Transverse colon (tissue), 4 donors: ENCODE data around the gene SLC13A3. TPM values are rescaled to one million over a fixed set of nuclear protein-coding genes. Genes with fewer than 3 reads are reported as not detected.

Experiments used
- DNase-seq: peaks from one replicate; pipeline ENCODE4 v3.0.0-alpha.2; 2019
- H3K27ac ChIP-seq, 4 donors: fragments of 200-600 bp; sonication (generic); 2 replicates each; pipeline ENCODE4 v1.5.1; 2016 to 2018; ENCODE audit warnings: inconsistent platforms in 4 of 4
- H3K27me3 ChIP-seq: fragments of 200-600 bp; sonication (generic); 2 replicates; pipeline ENCODE4 v1.5.1; 2017; ENCODE audit warnings: inconsistent platforms
- H3K36me3 ChIP-seq, 4 donors: fragments of 200-600 bp; sonication (generic); 2 replicates each; pipeline ENCODE4 v1.5.1; 2017 to 2019; ENCODE audit warnings: inconsistent platforms in 4 of 4
- H3K4me1 ChIP-seq, 4 donors: fragments of 200-600 bp; sonication (generic); 2 replicates each; pipeline ENCODE4 v1.5.1; 2017 to 2020; ENCODE audit warnings: inconsistent platforms in 4 of 4
- H3K4me3 ChIP-seq, 4 donors: fragments of 200-600 bp; sonication (generic); 1 replicate in 1 of 4; 2 replicates in 3 of 4; pipeline versions ENCODE4 v1.5.1 to v1.6.1; 2017 to 2019; ENCODE audit warnings: inconsistent platforms in 4 of 4
- H3K9me3 ChIP-seq, 2 donors: fragments of 200-600 bp; sonication (generic); 2 replicates each; pipeline ENCODE4 v1.5.1; 2017 to 2019; ENCODE audit warnings: inconsistent platforms in 2 of 2
- EP300 ChIP-seq: sonication (generic); formaldehyde crosslinking; IDR thresholded peaks from one replicate; pipeline ENCODE4 v1.6.1; 2017; ENCODE audit warnings: antibody characterized with exemption, low read depth
- POLR2A ChIP-seq: fragments of 450-650 bp; IDR thresholded peaks from one replicate; pipeline ENCODE4 v1.6.1; 2016; ENCODE audit warnings: antibody characterized with exemption, mild to moderate bottlenecking, moderate library complexity
- POLR2AphosphoS5 ChIP-seq, 3 donors: sonication (generic); formaldehyde crosslinking; IDR thresholded peaks; one replicate each; pipeline ENCODE4 v1.6.1; 2016; ENCODE audit warnings: antibody characterized with exemption in 3 of 3
- WGBS, 2 donors: methylation state at CpG; one replicate each; pipeline ENCODE4 v1.1.5; 2018; ENCODE audit warnings: low coverage in 1 of 2; 5-methylcytosine and 5-hydroxymethylcytosine counted together
- in situ Hi-C, 4 donors: fragments of 200-750 bp; cut with MboI; loops; one replicate each; pipeline versions ENCODE4 v1.15.0 to v1.15.1; 2017; ENCODE audit warnings: low sequenced_read_pairs in 3 of 4, low pct_ligation_motif_present in 1 of 4, low pct_unique_long_range_greater_than_20kb in 1 of 4
- intact Hi-C: fragments of 100-400 bp; cut with DNase I; formaldehyde crosslinking; loops from one replicate; pipeline ENCODE4 v1.15.1; 2023; ENCODE audit warnings: low total_unique reads
- total RNA-seq, 4 donors: library from RNA; depleted of rRNA; stranded (reverse); fragments of >200 nt; gene quantifications; one replicate each; pipeline ENCODE4 v1.1.0, GENCODE V29; 2016
- TF ChIP-seq, protein P1 (sequence below), 5 experiments: fragments of 200-600 bp in 3 of 5; fragments of 450-650 bp in 2 of 5; sonication (generic) in 3 of 5; IDR thresholded peaks; 1 replicate in 2 of 5; 2 replicates in 3 of 5; pipeline ENCODE4 v1.5.1; 2016 to 2017; ENCODE audit warnings: antibody characterized with exemption in 5 of 5, inconsistent platforms in 3 of 5, mild to moderate bottlenecking in 2 of 5, moderate library complexity in 1 of 5

SLC13A3 gene
- total RNA-seq, 4 donors from 2014 or later: 0.14 to 0.48 TPM; not detected in 2

DNA sequence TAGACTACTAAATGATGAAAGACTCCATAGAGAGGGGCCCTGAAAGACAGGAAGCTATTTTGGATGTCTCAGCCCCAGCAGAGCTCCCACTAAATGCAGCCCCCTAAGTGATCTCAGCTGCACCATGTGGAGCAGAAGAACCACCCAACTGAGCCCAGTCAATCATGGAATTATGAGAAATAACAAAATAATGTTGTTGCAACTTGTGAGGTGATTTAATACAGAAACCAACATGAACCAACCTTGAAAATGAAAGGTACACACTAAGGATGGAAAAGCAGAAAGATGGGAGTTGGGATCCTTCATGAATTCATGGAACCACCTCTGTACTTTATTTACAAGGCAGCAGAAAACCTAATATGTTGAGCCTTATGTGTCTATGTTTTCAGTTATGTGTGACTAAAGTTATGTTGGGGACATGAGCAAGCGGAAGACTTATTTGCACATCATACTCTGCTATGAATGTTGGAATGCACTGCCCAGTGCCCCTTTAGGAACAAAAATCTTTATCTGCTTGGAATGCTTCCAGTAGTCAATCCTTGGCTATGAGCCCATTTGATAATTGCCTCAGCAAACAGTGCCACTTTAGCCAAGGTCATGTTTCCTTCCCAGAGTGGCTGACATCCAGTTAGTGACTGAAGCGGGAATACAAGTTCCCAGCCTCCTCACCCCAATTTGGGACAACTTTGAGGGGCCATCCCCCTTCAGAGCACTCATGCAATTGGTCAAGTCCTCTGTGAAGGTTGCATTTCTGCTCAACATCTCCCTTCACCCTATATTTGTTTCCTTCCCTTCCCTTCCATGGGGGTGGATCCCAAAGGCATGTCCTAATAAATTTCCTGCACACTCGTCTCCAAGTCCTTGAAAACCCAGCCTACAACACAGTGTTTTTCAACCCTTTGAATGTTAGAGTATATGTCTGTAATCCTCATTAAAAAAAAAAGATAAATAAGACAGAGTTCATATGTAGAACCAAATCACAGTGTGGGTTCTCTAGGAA, 19.6 kb upstream of the SLC13A3 start:
- Histone ChIP-seq H3K27me3 (no peaks in the 10 kb centered on the region), H3K4me3 (no peak overlapping the region), H3K9me3 (no peaks in the 10 kb centered on the region), H3K27ac (no peak overlapping the region), H3K4me1 (no peaks in the 10 kb centered on the region), H3K36me3 (no peaks in the 10 kb centered on the region)
- no peak for TF ChIP-seq EP300
- TF ChIP-seq POLR2AphosphoS5 (IDR thresholded peaks at IDR 0.05): no peak
- TF ChIP-seq, protein P1, sequence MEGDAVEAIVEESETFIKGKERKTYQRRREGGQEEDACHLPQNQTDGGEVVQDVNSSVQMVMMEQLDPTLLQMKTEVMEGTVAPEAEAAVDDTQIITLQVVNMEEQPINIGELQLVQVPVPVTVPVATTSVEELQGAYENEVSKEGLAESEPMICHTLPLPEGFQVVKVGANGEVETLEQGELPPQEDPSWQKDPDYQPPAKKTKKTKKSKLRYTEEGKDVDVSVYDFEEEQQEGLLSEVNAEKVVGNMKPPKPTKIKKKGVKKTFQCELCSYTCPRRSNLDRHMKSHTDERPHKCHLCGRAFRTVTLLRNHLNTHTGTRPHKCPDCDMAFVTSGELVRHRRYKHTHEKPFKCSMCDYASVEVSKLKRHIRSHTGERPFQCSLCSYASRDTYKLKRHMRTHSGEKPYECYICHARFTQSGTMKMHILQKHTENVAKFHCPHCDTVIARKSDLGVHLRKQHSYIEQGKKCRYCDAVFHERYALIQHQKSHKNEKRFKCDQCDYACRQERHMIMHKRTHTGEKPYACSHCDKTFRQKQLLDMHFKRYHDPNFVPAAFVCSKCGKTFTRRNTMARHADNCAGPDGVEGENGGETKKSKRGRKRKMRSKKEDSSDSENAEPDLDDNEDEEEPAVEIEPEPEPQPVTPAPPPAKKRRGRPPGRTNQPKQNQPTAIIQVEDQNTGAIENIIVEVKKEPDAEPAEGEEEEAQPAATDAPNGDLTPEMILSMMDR (IDR thresholded peaks at IDR 0.05): no peak
- TF ChIP-seq POLR2A: no peak
- DNase-seq: no peak
- intact Hi-C loops: loop anchor here (10.0 kb wide), 1 partner anchor 624 kb away; no protein-coding TSS in a partner anchor
- WGBS, 2 donors: 59 to 60% methylated on average over 2 to 3 of the region's 3 CpGs
- in situ Hi-C loops: loop anchor here in 1 of 4 donors (10.0 kb wide), 1 partner anchor 146 kb away; no protein-coding TSS in a partner anchor

DNA sequence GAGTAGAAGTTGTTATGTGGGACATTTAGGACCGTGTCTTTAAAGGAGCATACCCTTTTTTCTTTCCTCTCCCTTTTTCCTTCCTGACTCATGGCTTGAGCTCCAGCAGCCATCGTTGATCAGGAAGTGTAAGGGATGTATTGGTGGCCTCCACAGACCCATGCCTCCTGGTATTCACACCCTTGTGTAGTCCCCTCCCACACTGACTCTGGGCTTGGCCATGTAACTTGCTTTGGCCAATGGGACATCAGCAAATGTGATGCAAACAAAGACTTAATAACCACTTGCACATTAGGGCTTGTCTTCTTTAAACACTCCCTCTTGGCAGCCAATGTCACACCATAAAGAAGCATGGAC, 18.9 kb upstream of the SLC13A3 start:
- in situ Hi-C loops: loop anchor here in 1 of 4 donors (10.0 kb wide), 1 partner anchor 145 kb away; no protein-coding TSS in a partner anchor
- WGBS, 2 donors: 68% methylated on average over 2 of the region's 2 CpGs; no CpG with 5 or more reads in 1 of the 2 donors
- H3K27ac ChIP-seq: no peak overlapping the region
- TF ChIP-seq, protein P1 (IDR thresholded peaks at IDR 0.05): no peak
- no peak for TF ChIP-seq EP300
- no peak for TF ChIP-seq POLR2A
- TF ChIP-seq POLR2AphosphoS5 (IDR thresholded peaks at IDR 0.05): no peak
- H3K4me3 ChIP-seq: no peak overlapping the region
- no peaks in the 10 kb centered on the region for H3K4me1 ChIP-seq
- intact Hi-C loops: loop anchor here (10.0 kb wide), 1 partner anchor 625 kb away; no protein-coding TSS in a partner anchor
- no peaks in the 10 kb centered on the region for H3K36me3 ChIP-seq
- no peak for DNase-seq
- H3K9me3 ChIP-seq: no peaks in the 10 kb centered on the region
- no peaks in the 10 kb centered on the region for H3K27me3 ChIP-seq

DNA sequence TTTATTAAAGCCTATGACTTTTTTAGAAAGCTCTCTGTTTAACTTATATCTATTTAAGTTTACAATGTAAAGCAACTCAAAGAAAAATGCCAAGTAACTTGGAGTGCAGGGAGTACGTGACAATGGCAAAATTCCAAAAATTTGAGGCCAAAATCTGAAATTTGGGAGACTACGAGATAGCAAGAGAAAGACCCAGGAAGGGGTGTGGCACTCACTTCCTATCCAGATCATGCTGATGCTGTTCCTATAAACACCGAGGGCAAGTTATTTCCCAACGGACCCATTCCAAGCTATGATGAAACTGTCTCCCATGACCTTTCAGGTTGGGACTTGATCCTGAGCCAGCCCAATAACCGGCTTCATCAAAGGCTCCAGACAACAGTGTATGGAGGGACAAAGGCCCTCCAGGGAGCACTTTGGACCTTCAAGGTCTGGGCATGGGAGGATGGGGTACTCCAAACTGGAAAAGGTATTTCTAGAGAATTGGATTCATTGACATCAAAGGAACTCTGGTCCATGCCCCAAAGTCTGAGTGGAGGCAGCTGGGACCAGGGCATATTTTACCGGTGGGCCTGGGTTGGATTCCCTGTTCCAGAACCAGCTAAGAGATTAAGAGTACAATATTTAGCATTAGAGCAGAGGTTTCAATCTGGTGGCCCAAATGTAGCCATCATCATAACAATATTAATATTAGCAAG, 15.7 kb upstream of the SLC13A3 start:
- H3K27ac ChIP-seq: no peak overlapping the region
- no peaks in the 10 kb centered on the region for H3K4me1 ChIP-seq
- no peak for DNase-seq
- H3K27me3 ChIP-seq: no peaks in the 10 kb centered on the region
- in situ Hi-C loops: no loop called here
- 65 to 90% methylated on average over 4 to 6 of the region's 6 CpGs for WGBS, 2 donors
- no peaks in the 10 kb centered on the region for H3K9me3 ChIP-seq
- intact Hi-C loops: no loop called here
- no peak overlapping the region for H3K4me3 ChIP-seq
- no peak for TF ChIP-seq EP300
- TF ChIP-seq POLR2AphosphoS5 (IDR thresholded peaks at IDR 0.05): no peak
- TF ChIP-seq, protein P1 (IDR thresholded peaks at IDR 0.05): no peak
- no peak for TF ChIP-seq POLR2A
- no peaks in the 10 kb centered on the region for H3K36me3 ChIP-seq

DNA sequence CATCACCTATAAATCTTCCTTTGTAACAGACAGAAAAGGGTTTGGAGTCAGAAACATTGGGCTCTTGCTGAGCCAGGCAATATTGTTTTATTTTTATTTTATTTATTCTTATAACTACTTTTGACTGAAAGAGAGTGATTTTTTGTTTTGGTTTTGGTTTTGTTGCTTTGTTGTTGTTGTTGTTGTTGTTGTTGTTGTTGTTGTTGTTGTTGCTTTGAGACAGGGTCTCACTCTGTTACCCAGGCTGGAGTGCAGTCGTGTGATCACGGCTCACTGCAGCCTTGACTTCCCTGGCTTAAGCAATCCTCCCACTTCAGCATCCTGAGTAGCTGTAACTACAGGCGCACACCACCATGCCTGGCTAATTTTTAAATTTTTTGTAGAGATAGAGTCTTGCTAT, 15.0 kb upstream of the SLC13A3 start:
- Histone ChIP-seq H3K36me3 (no peaks in the 10 kb centered on the region), H3K4me1 (no peaks in the 10 kb centered on the region), H3K27ac (no peak overlapping the region), H3K9me3 (no peaks in the 10 kb centered on the region), H3K4me3 (no peak overlapping the region), H3K27me3 (no peaks in the 10 kb centered on the region)
- in situ Hi-C loops: no loop called here
- 76 to 94% methylated on average over 2 to 3 of the region's 3 CpGs for WGBS, 2 donors
- intact Hi-C loops: no loop called here
- TF ChIP-seq POLR2A (no peak), EP300 (no peak), POLR2AphosphoS5 (IDR thresholded peaks at IDR 0.05) (no peak)
- TF ChIP-seq, protein P1 (IDR thresholded peaks at IDR 0.05): no peak
- no peak for DNase-seq
